NCI-H1417 (cell line): ENCODE data around the gene STEAP2.

Source experiments
- DNase-seq, 3 experiments: peaks; one replicate each; lab custom pipeline; 2025; lab: John Stamatoyannopoulos, UW

The STEAP2 gene

GRCh38 chr7:90194911-90195809, 16.4 kb upstream of the STEAP2 start:
- DNase-seq: no peak

- DNase-seq: no peak
Measured at GRCh38 chr7:90201500-90202195, 9.9 kb upstream of the STEAP2 start.

- no peak for DNase-seq
Measured at GRCh38 chr7:90207956-90208355, 3.6 kb upstream of the STEAP2 start.

GRCh38 chr7:90209776-90210175, 1.8 kb upstream of the STEAP2 start:
- no peak for DNase-seq

GRCh38 chr7:90210475-90210874, 1.1 kb upstream of the STEAP2 start:
- DNase-seq: peak in 1 of 3 experiments; percentile 43

GRCh38 chr7:90210981-90211380, 559 bp upstream of the STEAP2 start:
- peak in 2 of 3 experiments; percentile 69 to 85 for DNase-seq

- no peak for DNase-seq
Measured at GRCh38 chr7:90212149-90212495, 582 bp downstream of the STEAP2 start.

GRCh38 chr7:90213521-90213920, 2.0 kb downstream of the STEAP2 start:
- no peak for DNase-seq

- no peak for DNase-seq
Measured at GRCh38 chr7:90216080-90216674, 4.6 kb downstream of the STEAP2 start.

- DNase-seq: no peak
Measured at GRCh38 chr7:90216771-90217170, 5.2 kb downstream of the STEAP2 start.

- no peak for DNase-seq
Measured at GRCh38 chr7:90222390-90222789, 10.8 kb downstream of the STEAP2 start.

- DNase-seq: peak in 1 of 3 experiments; percentile 42
Measured at GRCh38 chr7:90222811-90223725, 11.5 kb downstream of the STEAP2 start.

GRCh38 chr7:90224195-90224594, 12.7 kb downstream of the STEAP2 start:
- DNase-seq: no peak

GRCh38 chr7:90225181-90225580, 13.6 kb downstream of the STEAP2 start:
- no peak for DNase-seq

- DNase-seq: no peak
Measured at GRCh38 chr7:90225601-90226000, 14.1 kb downstream of the STEAP2 start.

- no peak for DNase-seq
Measured at GRCh38 chr7:90227259-90227658, 15.7 kb downstream of the STEAP2 start.

GRCh38 chr7:90229682-90230081, 18.1 kb downstream of the STEAP2 start:
- DNase-seq: no peak

- no peak for DNase-seq
Measured at GRCh38 chr7:90230834-90231233, 19.3 kb downstream of the STEAP2 start.

- no peak for DNase-seq
Measured at GRCh38 chr7:90231304-90231703, 19.8 kb downstream of the STEAP2 start.

- no peak for DNase-seq
Measured at GRCh38 chr7:90232430-90232829, 20.9 kb downstream of the STEAP2 start.

- DNase-seq: no peak
Measured at GRCh38 chr7:90233569-90233968, 22.0 kb downstream of the STEAP2 start.
